H1 (cell line): ENCODE measurements around the gene IL21R.

ENCODE experiments used
- CTCF ChIP-seq, 3 experiments: IDR thresholded peaks; 1 replicate in 2 of 3; 2 replicates in 1 of 3; pipeline versions ENCODE4 v1.5.1 to v1.6.1; 2011; ENCODE audit warnings: low read length in 3 of 3, mild to moderate bottlenecking in 3 of 3, inconsistent platforms in 2 of 3, low read depth in 1 of 3, moderate library complexity in 1 of 3; ENCODE audit not compliant: insufficient read depth in 1 of 3; ENCODE audit errors: control extremely low read depth in 1 of 3
- RAD21 ChIP-seq, 2 experiments: IDR thresholded peaks in 1 of 2; conservative IDR thresholded peaks in 1 of 2; 2 replicates each; pipeline ENCODE4 v1.6.1; 2011; ENCODE audit warnings: low read depth in 2 of 2, low read length in 2 of 2, improper control_type of control experiment in 1 of 2, inconsistent platforms in 1 of 2, mild to moderate bottlenecking in 1 of 2, moderate library complexity in 1 of 2
- SP2 ChIP-seq: IDR thresholded peaks from 2 replicates; pipeline ENCODE4 v1.6.1; 2012; ENCODE audit warnings: mild to moderate bottlenecking, low read length, inconsistent platforms
- TF ChIP-seq, protein P1 (sequence below): IDR thresholded peaks from 2 replicates; pipeline ENCODE4 v1.6.1; 2011; ENCODE audit warnings: low read depth, mild to moderate bottlenecking, low read length; ENCODE audit not compliant: insufficient read depth

DNA sequence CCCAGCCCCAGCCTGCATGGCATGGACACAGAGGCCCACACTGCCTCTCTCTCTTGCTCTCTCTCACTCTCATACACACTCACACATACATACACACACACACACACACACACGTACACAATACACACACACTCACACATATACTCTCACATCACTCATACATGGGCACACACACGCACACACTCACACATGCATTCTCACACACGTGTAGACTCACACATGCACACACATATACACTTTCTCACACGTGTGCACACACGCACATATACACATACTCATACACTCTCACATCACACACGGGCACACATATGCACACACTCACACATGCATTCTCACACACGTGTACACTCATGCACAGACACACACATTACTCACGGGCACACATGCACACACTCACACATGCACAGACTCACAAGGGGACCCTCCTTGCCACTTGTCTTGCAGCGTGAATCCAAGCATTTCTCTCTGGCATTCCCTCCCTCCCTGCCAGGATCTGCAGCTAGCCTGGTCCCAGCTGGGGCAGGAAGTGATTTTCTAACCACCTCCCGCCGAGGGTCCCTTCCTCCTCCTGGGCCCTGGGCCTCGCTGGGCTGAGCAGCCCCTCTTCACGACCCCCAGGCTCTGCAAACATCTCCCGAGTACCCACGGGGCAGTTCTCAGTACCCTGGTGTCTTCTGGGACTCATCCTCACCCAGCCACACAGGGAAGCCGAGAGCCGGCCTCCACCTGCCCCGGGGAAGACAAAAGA, 37.5 kb downstream of the IL21R start:
- TF ChIP-seq RAD21 (IDR thresholded peaks at IDR 0.05 in 1 of 2, conservative IDR thresholded peaks at IDR 0.05 in 1 of 2; ENCODE audit: low read depth in 2 of 2, low read length in 2 of 2): no peak
- no peak for TF ChIP-seq SP2
- TF ChIP-seq, protein P1, sequence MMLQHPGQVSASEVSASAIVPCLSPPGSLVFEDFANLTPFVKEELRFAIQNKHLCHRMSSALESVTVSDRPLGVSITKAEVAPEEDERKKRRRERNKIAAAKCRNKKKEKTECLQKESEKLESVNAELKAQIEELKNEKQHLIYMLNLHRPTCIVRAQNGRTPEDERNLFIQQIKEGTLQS: no peak
- TF ChIP-seq CTCF (IDR thresholded peaks at IDR 0.05; ENCODE audit: control extremely low read depth in 1 of 3, insufficient read depth in 1 of 3, low read depth in 1 of 3, low read length in 3 of 3): no peak
